GM12878 (cell line): ENCODE data around the gene CTRB2. TPM values are rescaled to one million over a fixed set of nuclear protein-coding genes. Genes with fewer than 3 reads are reported as not detected.

ENCODE experiments used
- CTCF ChIP-seq, 3 experiments: IDR thresholded peaks in 2 of 3; conservative IDR thresholded peaks in 1 of 3; 2 replicates each; pipeline ENCODE4 v1.5.1; 2011; ENCODE audit warnings: low read depth in 3 of 3, low read length in 3 of 3, mild to moderate bottlenecking in 3 of 3, control low read depth in 2 of 3, moderate library complexity in 2 of 3, inconsistent platforms in 1 of 3, mixed read lengths in 1 of 3; ENCODE audit not compliant: control insufficient read depth in 2 of 3, insufficient read depth in 1 of 3; ENCODE audit errors: extremely low read depth in 1 of 3
- E4F1 ChIP-seq: fragments of 450-650 bp; IDR thresholded peaks from 2 replicates; pipeline ENCODE4 v1.6.1; 2018; ENCODE audit warnings: borderline replicate concordance, mild to moderate bottlenecking; ENCODE audit not compliant: partially characterized antibody
- HDGF ChIP-seq: fragments of 450-650 bp; IDR thresholded peaks from 2 replicates; pipeline ENCODE4 v1.6.1; 2016; ENCODE audit warnings: antibody characterized with exemption
- MTA3 ChIP-seq: IDR thresholded peaks from 2 replicates; pipeline ENCODE4 v1.6.1; 2012; ENCODE audit warnings: low read length, inconsistent platforms, borderline replicate concordance
- NR2C1 ChIP-seq: fragments of 450-650 bp; IDR thresholded peaks from 2 replicates; pipeline ENCODE4 v1.6.1; 2017; ENCODE audit warnings: antibody characterized with exemption, mild to moderate bottlenecking, moderate library complexity
- PKNOX1 ChIP-seq: fragments of 450-650 bp; IDR thresholded peaks from 2 replicates; pipeline ENCODE4 v1.6.1; 2016; ENCODE audit warnings: mild to moderate bottlenecking
- SMAD5 ChIP-seq: IDR thresholded peaks from 2 replicates; pipeline ENCODE4 v1.6.1; 2016; ENCODE audit warnings: antibody characterized with exemption, low read depth
- WRNIP1 ChIP-seq: IDR thresholded peaks from 2 replicates; pipeline ENCODE4 v1.6.1; 2011; ENCODE audit warnings: low read depth, low read length, improper control_type of control experiment, borderline replicate concordance
- polyA plus RNA-seq, 11 experiments: library from polyadenylated mRNA; depleted of rRNA in 4 of 11; unstranded in 6 of 11; stranded (reverse) in 5 of 11; fragments of >200 nt; fragmentation: Nextera tagmentation in 4 of 11; fragmentation: Illumina TruSeq in 1 of 11; extraction: Ambion mirVana in 4 of 11; extraction: Trizol in 1 of 11; gene quantifications; 1 replicate in 1 of 11; 2 replicates in 10 of 11; pipeline versions ENCODE4 v1.2.1 to v1.2.3, GENCODE V29; 2011 to 2016; ENCODE audit warnings: inconsistent platforms in 2 of 11, missing spikeins in 2 of 11, low read depth in 1 of 11
- total RNA-seq, 4 experiments: library from RNA; depleted of rRNA in 3 of 4; stranded (reverse); fragments of >200 nt in 3 of 4; fragmentation: Illumina TruSeq in 1 of 4; extraction: Trizol in 1 of 4; gene quantifications; 2 replicates each; pipeline versions ENCODE4 v1.2.1 to v1.2.3, GENCODE V29; 2013 to 2021

CTRB2 gene
- total and polyA plus RNA-seq, 10 of the 15 experiments (the other 5 are each of a cell fraction or from before 2014, with no cell fraction given), result 9.4 TPM; not detected in 9

GRCh38 chr16:75203096-75203495, 3.9 kb downstream of the CTRB2 start (continued):
- TF ChIP-seq HDGF (no peak), PKNOX1 (no peak), NR2C1 (no peak), SMAD5 (no peak), WRNIP1 (no peak), MTA3 (no peak), E4F1 (no peak), CTCF (IDR thresholded peaks at IDR 0.05 in 2 of 3, conservative IDR thresholded peaks at IDR 0.05 in 1 of 3; ENCODE audit: control insufficient read depth in 2 of 3, extremely low read depth in 1 of 3, insufficient read depth in 1 of 3, low read depth in 3 of 3, low read length in 3 of 3) (no peak)
